IPS-15b (cell line): ENCODE measurements around the gene ADCYAP1.

Source experiments
- H3K27me3 ChIP-seq: one replicate; pipeline ENCODE4 v1.6.1; 2013; ENCODE audit warnings: low read length; ENCODE audit not compliant: control insufficient read depth, insufficient read depth
- H3K36me3 ChIP-seq: one replicate; pipeline ENCODE4 v1.6.1; 2013; ENCODE audit warnings: low read length; ENCODE audit not compliant: control insufficient read depth, insufficient read depth
- H3K4me1 ChIP-seq: one replicate; pipeline ENCODE4 v1.6.1; 2013; ENCODE audit warnings: mild to moderate bottlenecking, low read length; ENCODE audit not compliant: control insufficient read depth, insufficient read depth
- H3K4me3 ChIP-seq: one replicate; pipeline ENCODE4 v1.5.1; 2013; ENCODE audit warnings: low read depth, low read length
- H3K9ac ChIP-seq: one replicate; pipeline ENCODE4 v1.6.1; 2013; ENCODE audit warnings: low read depth, mild to moderate bottlenecking, low read length
- H3K9me3 ChIP-seq: one replicate; pipeline ENCODE4 v1.6.1; 2013; ENCODE audit warnings: mild to moderate bottlenecking, low read length; ENCODE audit not compliant: control insufficient read depth, insufficient read depth

Gene ADCYAP1

DNA sequence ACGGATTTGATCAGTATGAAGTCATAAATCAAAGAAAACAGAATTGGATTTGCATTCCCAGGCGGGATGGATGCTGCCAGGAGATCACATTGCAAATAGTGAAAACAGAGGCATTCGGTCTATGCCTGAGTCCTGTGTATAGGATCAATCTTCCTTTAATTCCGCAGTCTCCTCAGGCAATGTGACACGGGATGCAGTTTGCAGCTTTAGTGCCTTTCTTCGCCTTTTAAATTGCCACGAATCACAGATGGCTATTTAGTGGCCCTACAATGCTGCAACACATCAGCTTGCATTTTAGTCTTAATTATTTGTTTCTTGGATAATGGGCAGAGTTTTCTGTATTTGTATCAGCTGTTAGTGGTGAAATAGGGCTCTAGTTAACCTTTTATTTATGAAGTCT is 6.8 kb downstream of the ADCYAP1 start:
- H3K27me3 ChIP-seq: peaks cover 84% of the 10 kb centered on the region
- H3K4me1 ChIP-seq: peaks cover 5% of the 10 kb centered on the region
- H3K4me3 ChIP-seq: no peak overlapping the region
- H3K36me3 ChIP-seq: no peaks in the 10 kb centered on the region
- no peaks in the 10 kb centered on the region for H3K9me3 ChIP-seq
- H3K9ac ChIP-seq: no peak overlapping the region

DNA sequence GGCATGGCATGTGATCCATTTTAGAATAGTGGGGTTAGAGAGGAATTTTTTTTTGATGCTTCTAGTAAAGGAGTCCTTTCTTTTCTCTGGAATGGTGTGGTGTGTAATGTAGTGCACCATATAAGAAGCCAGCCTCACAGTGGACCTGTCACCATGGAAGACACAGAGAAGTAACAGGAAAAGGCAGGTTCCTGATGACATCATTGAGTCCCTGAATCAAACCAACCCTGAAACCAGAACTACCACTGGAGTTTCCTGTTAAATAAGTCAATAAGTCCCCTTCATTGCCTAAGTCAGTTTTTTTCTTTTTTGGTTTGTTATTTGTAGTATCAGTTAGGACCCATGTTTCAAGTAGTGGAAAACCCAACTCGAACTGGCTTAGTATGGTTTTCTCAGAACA is 11.9 kb downstream of the ADCYAP1 start:
- H3K9ac ChIP-seq: no peak overlapping the region

DNA sequence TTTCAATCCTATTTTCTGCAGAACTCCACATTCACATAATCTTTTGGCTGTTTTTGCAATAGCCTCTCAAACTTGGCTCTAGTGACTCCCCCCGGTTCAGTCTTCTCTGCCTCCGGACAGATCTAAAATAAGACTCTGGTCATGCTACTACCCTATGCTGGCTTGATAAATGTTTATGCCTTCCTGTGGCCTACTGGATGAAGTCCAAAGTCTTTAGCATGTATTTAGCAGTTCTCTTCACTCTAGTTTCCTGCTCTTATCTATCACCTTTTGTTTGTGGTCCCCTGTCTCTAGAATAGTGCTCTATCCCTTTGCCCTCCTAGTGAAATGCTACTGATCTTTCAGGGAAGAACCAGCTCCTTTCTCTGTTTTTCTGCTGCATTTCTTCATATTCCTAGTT is 14.4 kb downstream of the ADCYAP1 start:
- Histone ChIP-seq H3K9me3 (no peaks in the 10 kb centered on the region), H3K36me3 (no peaks in the 10 kb centered on the region), H3K4me1 (no peaks in the 10 kb centered on the region), H3K27me3 (peaks cover 26% of the 10 kb centered on the region), H3K4me3 (no peak overlapping the region), H3K9ac (no peak overlapping the region)

More for the DNA sequence above, 11.9 kb downstream of the ADCYAP1 start:
- H3K4me1 ChIP-seq: no peaks in the 10 kb centered on the region
- H3K27me3 ChIP-seq: peaks cover 46% of the 10 kb centered on the region
- no peaks in the 10 kb centered on the region for H3K36me3 ChIP-seq
- no peak overlapping the region for H3K4me3 ChIP-seq
- H3K9me3 ChIP-seq: no peaks in the 10 kb centered on the region

DNA sequence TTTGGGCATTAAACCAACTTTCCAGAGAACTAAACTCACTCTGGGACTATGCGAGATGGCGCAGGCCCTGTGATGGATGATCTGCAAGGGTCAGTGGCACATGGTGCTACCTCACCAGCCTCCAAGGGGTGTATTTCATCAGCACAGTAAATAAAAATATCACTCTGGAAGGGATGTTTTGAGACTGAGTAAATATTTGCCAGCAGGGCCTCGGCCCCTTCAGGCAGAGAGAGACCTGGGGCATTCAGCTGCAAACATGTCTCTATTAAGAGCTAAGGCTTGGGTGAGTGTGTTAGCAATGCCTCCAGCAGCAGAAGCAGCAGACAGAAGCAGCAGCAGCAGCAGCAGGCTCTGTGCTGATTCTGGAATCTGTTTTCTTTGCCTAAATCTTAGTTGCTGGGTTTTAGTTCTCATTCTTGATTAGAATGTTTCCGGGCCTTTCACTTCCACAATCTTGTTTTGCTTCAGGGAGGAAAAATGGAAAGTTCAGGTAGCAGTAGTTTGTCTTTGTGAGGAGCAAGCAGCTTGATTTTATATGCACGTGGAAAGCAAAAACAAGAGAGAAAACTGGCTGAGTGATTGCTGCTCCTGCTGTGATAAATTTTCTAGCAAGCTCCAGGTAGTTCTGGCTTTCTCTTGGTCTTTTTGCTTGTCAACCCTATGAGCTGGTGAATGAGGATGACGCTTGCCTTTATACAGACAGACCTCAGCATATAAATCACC is 18.6 kb downstream of the ADCYAP1 start:
- no peak overlapping the region for H3K4me3 ChIP-seq
- peaks cover 9% of the 10 kb centered on the region for H3K27me3 ChIP-seq
- H3K36me3 ChIP-seq: no peaks in the 10 kb centered on the region
- no peak overlapping the region for H3K9ac ChIP-seq
- H3K9me3 ChIP-seq: no peaks in the 10 kb centered on the region
- H3K4me1 ChIP-seq: no peaks in the 10 kb centered on the region

DNA sequence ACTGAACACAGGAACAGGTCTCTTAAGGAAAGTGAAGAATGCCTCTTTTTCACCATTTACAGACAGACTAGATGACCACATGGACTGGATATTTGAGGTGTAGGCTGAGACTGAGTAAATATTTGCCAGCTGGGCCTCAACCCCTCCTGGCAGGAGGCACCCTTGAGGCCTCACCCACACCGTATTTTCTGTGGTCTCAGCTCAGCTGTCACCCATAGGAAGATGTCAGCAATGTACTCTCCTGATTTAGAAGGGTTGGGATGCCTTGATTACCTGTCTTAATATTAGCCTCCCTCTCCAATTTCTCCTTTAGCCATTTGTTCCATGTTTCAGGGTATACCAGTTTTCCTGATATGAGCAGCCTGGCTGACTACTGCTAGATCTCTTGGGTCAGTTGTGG is 20.3 kb downstream of the ADCYAP1 start:
- no peak overlapping the region for H3K4me3 ChIP-seq
- no peaks in the 10 kb centered on the region for H3K4me1 ChIP-seq
- H3K36me3 ChIP-seq: no peaks in the 10 kb centered on the region
- H3K9me3 ChIP-seq: no peaks in the 10 kb centered on the region
- peaks cover 9% of the 10 kb centered on the region for H3K27me3 ChIP-seq
- no peak overlapping the region for H3K9ac ChIP-seq

DNA sequence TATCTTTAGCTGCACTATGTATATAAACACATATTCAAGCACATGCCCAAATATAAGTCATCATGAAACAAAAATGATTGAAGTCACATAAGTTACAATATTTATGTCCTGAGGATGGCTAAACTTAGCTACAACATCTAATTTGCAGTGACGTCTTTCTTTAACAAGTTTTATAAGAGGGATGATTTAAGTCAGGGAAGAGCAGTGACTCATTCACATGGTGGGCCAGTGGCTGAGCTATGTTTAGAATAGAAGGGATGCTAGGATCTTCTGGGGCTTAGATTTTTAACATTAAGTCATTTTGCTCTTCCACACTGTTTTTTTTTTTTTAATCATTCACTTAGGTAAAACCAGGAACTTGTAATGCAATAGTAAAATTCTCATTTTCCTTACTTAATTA is 22.3 kb downstream of the ADCYAP1 start:
- Histone ChIP-seq H3K4me3 (no peak overlapping the region), H3K9me3 (no peaks in the 10 kb centered on the region), H3K36me3 (no peaks in the 10 kb centered on the region), H3K4me1 (no peaks in the 10 kb centered on the region), H3K27me3 (peaks cover 7% of the 10 kb centered on the region), H3K9ac (no peak overlapping the region)

DNA sequence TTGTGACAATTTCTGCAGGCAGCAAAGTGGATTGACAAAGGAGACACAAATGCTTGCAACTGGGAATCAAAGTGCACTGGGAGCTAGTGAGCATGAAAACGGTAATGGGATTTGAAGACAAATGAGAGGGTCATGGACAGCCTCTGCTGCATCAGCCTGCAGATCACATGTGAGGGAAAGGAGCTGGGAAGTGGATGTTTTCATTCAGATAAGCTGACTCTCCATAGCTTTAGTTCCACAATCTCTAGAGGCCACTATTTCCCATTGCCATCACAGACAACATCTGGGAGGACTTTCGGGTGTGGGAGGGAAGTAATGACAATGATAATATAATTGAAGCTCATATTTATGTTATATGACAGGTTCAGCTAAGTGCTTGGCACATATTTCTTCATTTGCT is 28.4 kb downstream of the ADCYAP1 start:
- Histone ChIP-seq H3K4me3 (no peak overlapping the region), H3K9me3 (no peaks in the 10 kb centered on the region), H3K4me1 (no peaks in the 10 kb centered on the region), H3K36me3 (no peaks in the 10 kb centered on the region), H3K9ac (no peak overlapping the region), H3K27me3 (no peaks in the 10 kb centered on the region)

DNA sequence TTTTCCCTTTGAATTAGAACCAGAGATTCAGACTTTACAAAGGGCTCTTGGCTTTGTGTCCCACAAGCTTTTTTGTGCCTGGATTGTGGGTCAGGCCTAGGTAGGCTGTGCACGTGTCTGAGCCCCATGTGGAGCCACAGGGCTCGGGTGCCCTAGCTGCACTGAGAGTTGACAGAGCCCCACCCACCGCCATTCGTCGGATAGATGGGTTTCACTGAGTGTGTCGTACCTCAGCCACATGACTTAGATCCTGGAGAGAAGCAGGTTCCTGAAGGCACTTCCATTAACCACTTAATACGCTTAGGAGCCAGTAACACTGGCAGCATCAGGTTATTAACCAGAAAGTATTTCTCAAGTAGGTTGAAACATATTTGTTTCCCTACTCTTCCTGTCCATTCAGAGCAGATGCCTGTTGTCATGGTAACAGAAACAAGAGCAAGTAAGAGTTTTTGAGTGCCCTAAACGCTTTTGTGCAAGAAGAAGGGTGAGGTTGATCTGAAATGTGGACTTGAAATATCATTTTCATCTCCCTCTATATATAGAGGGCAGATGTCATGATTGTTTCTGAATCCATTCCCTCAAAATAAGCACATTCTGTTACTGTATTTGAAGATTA is 30.0 kb downstream of the ADCYAP1 start:
- Histone ChIP-seq H3K36me3 (no peaks in the 10 kb centered on the region), H3K4me1 (no peaks in the 10 kb centered on the region)

DNA sequence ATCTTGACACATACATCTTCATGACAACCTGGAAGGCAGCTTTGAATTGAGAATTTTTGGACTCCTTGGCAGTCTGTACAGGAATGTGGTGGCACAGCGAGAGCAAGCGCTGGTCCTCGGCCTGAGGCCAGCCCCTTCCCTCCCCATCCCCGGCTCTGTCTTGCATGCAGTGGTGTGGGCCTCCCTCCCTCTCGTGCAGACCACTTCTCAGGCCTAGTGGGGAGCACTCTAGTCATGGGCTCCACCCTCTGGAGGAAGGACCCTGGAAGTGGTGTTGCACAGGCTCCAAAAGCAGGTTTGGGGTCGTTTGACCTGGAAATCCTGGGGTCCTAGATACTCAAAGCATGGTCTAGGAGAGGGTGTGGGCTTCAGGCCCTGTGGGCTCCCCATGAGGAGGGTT is 32.3 kb downstream of the ADCYAP1 start:
- H3K9me3 ChIP-seq: no peaks in the 10 kb centered on the region
- no peaks in the 10 kb centered on the region for H3K27me3 ChIP-seq
- no peak overlapping the region for H3K9ac ChIP-seq
- no peaks in the 10 kb centered on the region for H3K36me3 ChIP-seq
- no peak overlapping the region for H3K4me3 ChIP-seq
- H3K4me1 ChIP-seq: no peaks in the 10 kb centered on the region

More for the DNA sequence above, 30.0 kb downstream of the ADCYAP1 start:
- H3K4me3 ChIP-seq: no peak overlapping the region
- H3K27me3 ChIP-seq: no peaks in the 10 kb centered on the region
- no peak overlapping the region for H3K9ac ChIP-seq
- H3K9me3 ChIP-seq: no peaks in the 10 kb centered on the region

DNA sequence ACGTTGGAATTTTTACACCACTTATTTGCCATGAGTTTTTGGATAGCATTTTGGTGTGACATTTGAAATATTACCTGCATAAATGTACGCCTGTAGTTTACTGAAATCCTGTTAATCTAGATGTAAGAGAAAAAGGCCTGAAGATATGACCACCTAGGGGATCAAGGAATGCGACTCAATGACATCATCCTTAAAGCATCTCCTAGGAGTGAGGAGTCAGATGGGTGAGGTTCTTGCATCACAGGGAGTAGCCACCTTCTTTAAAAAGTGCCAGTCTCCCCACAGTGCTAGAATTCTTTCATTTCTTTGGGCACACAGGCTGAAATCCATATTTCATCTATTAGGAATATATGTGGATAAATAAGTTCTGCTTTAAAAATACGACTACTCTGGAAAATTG is 34.5 kb downstream of the ADCYAP1 start:
- no peak overlapping the region for H3K9ac ChIP-seq
- H3K4me1 ChIP-seq: no peaks in the 10 kb centered on the region
- H3K9me3 ChIP-seq: no peaks in the 10 kb centered on the region
- no peaks in the 10 kb centered on the region for H3K27me3 ChIP-seq
- no peak overlapping the region for H3K4me3 ChIP-seq
- H3K36me3 ChIP-seq: no peaks in the 10 kb centered on the region

DNA sequence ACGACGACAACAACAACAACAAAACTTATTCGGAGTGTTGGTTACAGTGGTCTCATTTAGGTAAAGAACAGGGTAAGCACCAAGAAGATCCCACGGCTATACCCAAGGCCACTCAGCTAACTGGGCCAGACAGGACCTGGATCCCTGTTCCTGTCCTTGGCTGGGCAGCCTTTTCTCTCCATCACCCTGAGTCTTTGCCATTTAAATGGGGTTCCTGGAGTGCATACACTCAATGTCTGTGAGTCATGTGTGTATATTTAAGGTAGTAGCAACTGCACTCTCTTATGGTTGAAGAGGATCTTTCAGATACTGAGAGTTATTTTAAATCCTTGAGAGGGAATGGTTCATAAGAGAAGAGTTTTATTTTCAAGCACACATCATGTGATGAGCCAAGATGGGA is 35.3 kb downstream of the ADCYAP1 start:
- Histone ChIP-seq H3K36me3 (no peaks in the 10 kb centered on the region), H3K4me1 (no peaks in the 10 kb centered on the region), H3K9ac (no peak overlapping the region), H3K9me3 (no peaks in the 10 kb centered on the region), H3K4me3 (no peak overlapping the region), H3K27me3 (no peaks in the 10 kb centered on the region)

DNA sequence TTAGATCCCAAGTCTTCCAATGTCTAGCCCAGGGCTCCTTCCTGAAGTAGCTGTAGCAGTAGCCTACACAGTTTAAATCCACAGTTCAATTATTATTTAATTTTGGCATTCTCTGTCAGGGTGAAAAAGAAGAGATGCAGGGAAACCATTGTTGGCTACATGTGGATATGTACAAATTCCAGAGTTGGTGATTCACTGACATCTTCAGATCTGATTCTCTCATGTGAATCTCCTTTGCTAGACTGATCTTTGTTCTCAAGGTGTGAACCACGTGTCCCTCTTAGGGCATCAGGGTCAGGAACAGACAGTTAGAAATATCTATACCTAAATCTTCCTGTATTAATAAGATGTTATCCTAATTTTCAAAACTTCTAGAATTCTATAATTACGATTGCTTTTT is 36.7 kb downstream of the ADCYAP1 start:
- Histone ChIP-seq H3K36me3 (no peaks in the 10 kb centered on the region), H3K4me1 (no peaks in the 10 kb centered on the region), H3K4me3 (no peak overlapping the region), H3K9me3 (no peaks in the 10 kb centered on the region), H3K27me3 (no peaks in the 10 kb centered on the region), H3K9ac (no peak overlapping the region)
